ENCODE results near the gene DCTD. TPM values are rescaled to one million over a fixed set of nuclear protein-coding genes. Genes with fewer than 3 reads are reported as not detected.

The DCTD gene
- total RNA-seq, 3 donors from 2014 or later: 46.0 to 75.2 (median 48.2) TPM

DNA sequence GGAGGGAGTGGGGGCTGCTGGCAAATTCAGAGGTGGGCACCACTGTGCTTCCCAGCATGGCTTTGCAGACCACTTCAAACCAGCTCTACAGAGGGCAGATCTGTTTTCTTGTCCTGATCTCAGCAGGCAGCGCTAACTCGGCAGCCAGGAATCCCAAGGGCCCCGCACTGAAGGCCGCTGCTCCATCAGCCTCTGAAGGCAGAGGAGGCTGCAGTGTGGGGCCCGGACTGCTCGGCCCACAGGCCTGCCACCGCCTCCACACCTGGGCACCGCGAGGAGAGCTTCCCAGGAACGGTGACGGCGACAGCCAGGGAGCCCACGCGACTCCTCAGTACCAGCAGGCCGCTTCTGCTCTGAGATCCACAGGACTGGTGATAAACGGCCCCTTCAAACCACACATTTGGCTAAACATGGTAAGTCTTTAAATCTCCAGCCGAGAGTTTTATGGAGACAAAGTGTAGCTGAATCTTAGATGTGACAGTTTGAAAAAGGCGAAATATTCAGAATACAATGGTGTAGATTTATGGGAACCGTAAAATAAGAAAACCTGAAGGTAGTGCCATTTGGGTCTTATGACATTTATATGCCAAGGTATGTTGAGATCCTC, 23.6 kb downstream of the DCTD start:
- no peaks in the 10 kb centered on the region for H3K9me3 ChIP-seq
- no peaks in the 10 kb centered on the region for H3K27me3 ChIP-seq
- H3K36me3 ChIP-seq: no peaks in the 10 kb centered on the region
- intact Hi-C loops (cut with DNase I; ENCODE audit: low total_unique reads): no loop called here
- no peak for TF ChIP-seq POLR2A (IDR thresholded peaks at IDR 0.05)
- no peak for TF ChIP-seq POLR2AphosphoS5 (IDR thresholded peaks at IDR 0.05)
- TF ChIP-seq, protein P1, sequence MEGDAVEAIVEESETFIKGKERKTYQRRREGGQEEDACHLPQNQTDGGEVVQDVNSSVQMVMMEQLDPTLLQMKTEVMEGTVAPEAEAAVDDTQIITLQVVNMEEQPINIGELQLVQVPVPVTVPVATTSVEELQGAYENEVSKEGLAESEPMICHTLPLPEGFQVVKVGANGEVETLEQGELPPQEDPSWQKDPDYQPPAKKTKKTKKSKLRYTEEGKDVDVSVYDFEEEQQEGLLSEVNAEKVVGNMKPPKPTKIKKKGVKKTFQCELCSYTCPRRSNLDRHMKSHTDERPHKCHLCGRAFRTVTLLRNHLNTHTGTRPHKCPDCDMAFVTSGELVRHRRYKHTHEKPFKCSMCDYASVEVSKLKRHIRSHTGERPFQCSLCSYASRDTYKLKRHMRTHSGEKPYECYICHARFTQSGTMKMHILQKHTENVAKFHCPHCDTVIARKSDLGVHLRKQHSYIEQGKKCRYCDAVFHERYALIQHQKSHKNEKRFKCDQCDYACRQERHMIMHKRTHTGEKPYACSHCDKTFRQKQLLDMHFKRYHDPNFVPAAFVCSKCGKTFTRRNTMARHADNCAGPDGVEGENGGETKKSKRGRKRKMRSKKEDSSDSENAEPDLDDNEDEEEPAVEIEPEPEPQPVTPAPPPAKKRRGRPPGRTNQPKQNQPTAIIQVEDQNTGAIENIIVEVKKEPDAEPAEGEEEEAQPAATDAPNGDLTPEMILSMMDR (IDR thresholded peaks at IDR 0.05): no peak
- no peak overlapping the region for H3K27ac ChIP-seq
- DNase-seq (ENCODE audit: low spot score in 2 of 2): no peak
- no peaks in the 10 kb centered on the region for H3K4me1 ChIP-seq
- no peak overlapping the region for H3K4me3 ChIP-seq

DNA sequence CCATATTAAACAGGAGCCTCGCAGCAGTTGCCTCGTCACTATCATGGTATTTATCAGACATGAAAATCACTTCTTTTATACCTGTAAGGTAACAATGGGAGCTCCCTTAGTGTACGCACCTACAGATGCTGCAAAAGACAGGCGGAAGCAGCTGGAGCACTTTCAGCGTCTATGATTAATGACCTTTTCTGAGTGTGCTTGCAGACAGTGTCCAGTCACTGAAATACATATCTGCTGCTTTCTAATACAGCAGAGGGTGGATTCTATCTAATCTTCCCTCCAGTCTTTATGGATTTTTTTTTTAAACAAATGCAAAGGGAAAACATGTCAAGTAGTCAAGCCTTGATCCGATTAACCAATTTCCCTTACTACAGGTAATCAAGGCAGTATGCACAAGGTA, 24.1 kb downstream of the DCTD start:
- DNase-seq (ENCODE audit: low spot score in 2 of 2): no peak
- H3K36me3 ChIP-seq: no peaks in the 10 kb centered on the region
- H3K27ac ChIP-seq: no peak overlapping the region
- no peak overlapping the region for H3K4me3 ChIP-seq
- no peak for TF ChIP-seq POLR2A (IDR thresholded peaks at IDR 0.05)
- no peak for TF ChIP-seq POLR2AphosphoS5 (IDR thresholded peaks at IDR 0.05)
- TF ChIP-seq, protein P1 (IDR thresholded peaks at IDR 0.05): no peak
- H3K4me1 ChIP-seq: no peaks in the 10 kb centered on the region
- no peaks in the 10 kb centered on the region for H3K9me3 ChIP-seq
- intact Hi-C loops (cut with DNase I; ENCODE audit: low total_unique reads): no loop called here
- no peaks in the 10 kb centered on the region for H3K27me3 ChIP-seq

DNA sequence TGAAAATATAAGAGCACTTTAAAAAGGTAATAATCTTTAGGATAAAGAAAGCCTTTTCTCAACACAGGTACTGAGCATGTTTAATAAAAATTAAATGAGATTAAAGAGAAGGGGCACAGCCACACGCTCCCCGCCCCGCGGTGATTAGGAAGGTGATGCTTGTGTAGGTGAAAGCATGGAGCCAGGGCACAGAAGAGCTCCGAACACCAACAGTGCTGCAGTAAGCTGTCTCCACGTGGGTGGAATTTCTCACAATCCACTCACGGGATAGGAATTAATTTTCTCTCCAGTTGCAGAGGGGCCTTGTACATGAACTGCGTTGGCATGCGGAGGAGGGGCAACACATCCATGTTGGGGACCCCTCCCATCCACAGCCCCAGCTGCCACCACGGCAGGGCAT, 27.0 kb downstream of the DCTD start:
- Histone ChIP-seq H3K36me3 (no peaks in the 10 kb centered on the region), H3K27ac (no peak overlapping the region), H3K27me3 (no peaks in the 10 kb centered on the region), H3K4me1 (no peaks in the 10 kb centered on the region), H3K4me3 (no peak overlapping the region), H3K9me3 (peaks cover 0 to 2% of the 10 kb centered on the region in 2 donors)
- DNase-seq (ENCODE audit: low spot score in 2 of 2): no peak
- TF ChIP-seq, protein P1 (IDR thresholded peaks at IDR 0.05): no peak
- TF ChIP-seq POLR2AphosphoS5 (IDR thresholded peaks at IDR 0.05) (no peak), POLR2A (IDR thresholded peaks at IDR 0.05) (no peak)
- intact Hi-C loops (cut with DNase I; ENCODE audit: low total_unique reads): no loop called here

DNA sequence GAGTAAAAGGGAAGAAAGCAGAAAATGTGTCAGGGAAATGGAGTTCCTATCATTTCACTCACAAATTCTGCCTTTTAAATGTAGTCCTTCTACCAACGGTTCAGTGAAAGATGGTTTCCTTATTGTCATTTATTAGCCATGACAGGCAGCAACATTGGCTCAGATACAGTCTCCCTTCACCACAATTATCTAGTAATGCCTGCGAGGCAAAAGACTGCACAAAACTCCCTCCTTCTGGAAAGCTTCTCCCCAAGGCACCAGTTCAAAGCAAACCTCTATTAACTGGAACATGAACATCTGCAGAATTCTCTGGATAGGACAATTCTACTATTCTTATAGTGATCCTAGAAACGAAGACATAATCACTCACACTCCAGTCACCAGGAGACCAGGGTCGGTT, 28.3 kb downstream of the DCTD start:
- peaks cover 0 to 7% of the 10 kb centered on the region in 2 donors for H3K9me3 ChIP-seq
- DNase-seq (ENCODE audit: low spot score in 2 of 2): no peak
- no peak overlapping the region for H3K27ac ChIP-seq
- intact Hi-C loops (cut with DNase I; ENCODE audit: low total_unique reads): loop anchor here (10.0 kb wide), 1 partner anchor 816 kb away; no protein-coding TSS in a partner anchor
- H3K4me1 ChIP-seq: no peaks in the 10 kb centered on the region
- no peak overlapping the region for H3K4me3 ChIP-seq
- TF ChIP-seq POLR2AphosphoS5 (IDR thresholded peaks at IDR 0.05) (no peak), POLR2A (IDR thresholded peaks at IDR 0.05) (no peak)
- TF ChIP-seq, protein P1 (IDR thresholded peaks at IDR 0.05): no peak
- no peaks in the 10 kb centered on the region for H3K36me3 ChIP-seq
- H3K27me3 ChIP-seq: no peaks in the 10 kb centered on the region

DNA sequence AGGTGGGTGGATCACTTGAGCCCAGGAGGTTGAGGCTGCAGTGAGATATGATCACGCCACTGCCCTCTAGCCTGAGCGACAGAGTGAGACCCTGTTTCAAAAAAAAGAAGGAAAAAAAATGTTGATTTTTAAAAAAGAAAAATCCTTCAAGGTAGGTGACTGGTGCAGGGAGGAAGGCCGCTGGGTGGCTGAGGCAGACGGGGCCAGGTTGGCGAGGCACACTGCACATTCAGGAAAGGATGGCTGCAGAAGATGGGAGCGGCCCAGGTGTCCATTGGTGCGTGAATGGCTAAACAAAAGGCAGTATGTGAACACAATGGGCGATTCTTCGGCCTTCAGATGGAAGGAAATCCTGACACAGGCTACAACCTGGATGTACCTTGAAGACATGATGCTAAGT, 30.4 kb downstream of the DCTD start:
- Histone ChIP-seq H3K27ac (no peak overlapping the region), H3K4me1 (no peaks in the 10 kb centered on the region), H3K9me3 (peaks cover 0 to 7% of the 10 kb centered on the region in 2 donors), H3K4me3 (no peak overlapping the region), H3K36me3 (no peaks in the 10 kb centered on the region), H3K27me3 (no peaks in the 10 kb centered on the region)
- TF ChIP-seq POLR2AphosphoS5 (IDR thresholded peaks at IDR 0.05) (no peak), POLR2A (IDR thresholded peaks at IDR 0.05) (no peak)
- no peak for DNase-seq (ENCODE audit: low spot score in 2 of 2)
- intact Hi-C loops (cut with DNase I; ENCODE audit: low total_unique reads): loop anchor here (10.0 kb wide), 1 partner anchor 818 kb away; no protein-coding TSS in a partner anchor
